Measurements from ENCODE around the gene UTF1.

DNA sequence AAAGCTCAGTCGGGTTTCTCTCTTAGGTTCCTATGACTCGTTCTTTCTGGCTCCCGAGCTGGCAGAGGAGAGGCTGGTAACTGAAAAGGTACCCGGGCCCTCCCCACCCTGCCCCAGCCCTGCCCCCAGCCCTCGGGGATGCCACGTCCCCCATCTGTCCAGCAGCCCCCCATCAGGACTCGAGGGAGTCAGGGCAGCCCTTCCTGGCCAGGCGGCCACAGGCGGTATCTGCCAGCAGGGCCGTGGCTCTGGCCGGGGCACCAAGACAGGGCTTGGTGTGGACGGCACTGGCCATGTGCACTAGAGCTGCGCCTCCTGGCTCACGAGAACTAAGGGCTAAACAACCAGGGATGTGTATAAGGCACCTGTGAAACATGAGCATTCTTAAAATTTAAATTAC is 40.3 kb upstream of the UTF1 start:
- TF ChIP-seq MYBL2 (IDR thresholded peaks at IDR 0.05; ENCODE audit: low read depth) = no peak
- no peak for TF ChIP-seq MYBL2 (CRISPR knock-in tag; IDR thresholded peaks at IDR 0.05; ENCODE audit: borderline replicate concordance)
- TF ChIP-seq EP300 (IDR thresholded peaks at IDR 0.05; ENCODE audit: low read length) = no peak
- no peak for TF ChIP-seq POLR2A (conservative IDR thresholded peaks at IDR 0.05)
- TF ChIP-seq, protein P1, sequence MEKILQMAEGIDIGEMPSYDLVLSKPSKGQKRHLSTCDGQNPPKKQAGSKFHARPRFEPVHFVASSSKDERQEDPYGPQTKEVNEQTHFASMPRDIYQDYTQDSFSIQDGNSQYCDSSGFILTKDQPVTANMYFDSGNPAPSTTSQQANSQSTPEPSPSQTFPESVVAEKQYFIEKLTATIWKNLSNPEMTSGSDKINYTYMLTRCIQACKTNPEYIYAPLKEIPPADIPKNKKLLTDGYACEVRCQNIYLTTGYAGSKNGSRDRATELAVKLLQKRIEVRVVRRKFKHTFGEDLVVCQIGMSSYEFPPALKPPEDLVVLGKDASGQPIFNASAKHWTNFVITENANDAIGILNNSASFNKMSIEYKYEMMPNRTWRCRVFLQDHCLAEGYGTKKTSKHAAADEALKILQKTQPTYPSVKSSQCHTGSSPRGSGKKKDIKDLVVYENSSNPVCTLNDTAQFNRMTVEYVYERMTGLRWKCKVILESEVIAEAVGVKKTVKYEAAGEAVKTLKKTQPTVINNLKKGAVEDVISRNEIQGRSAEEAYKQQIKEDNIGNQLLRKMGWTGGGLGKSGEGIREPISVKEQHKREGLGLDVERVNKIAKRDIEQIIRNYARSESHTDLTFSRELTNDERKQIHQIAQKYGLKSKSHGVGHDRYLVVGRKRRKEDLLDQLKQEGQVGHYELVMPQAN (IDR thresholded peaks at IDR 0.05; ENCODE audit: borderline replicate concordance) = no peak
- no peak for TF ChIP-seq NFE2L1 (tag; IDR thresholded peaks at IDR 0.05; ENCODE audit: borderline replicate concordance, low read depth)
- TF ChIP-seq, protein P2, sequence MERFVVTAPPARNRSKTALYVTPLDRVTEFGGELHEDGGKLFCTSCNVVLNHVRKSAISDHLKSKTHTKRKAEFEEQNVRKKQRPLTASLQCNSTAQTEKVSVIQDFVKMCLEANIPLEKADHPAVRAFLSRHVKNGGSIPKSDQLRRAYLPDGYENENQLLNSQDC (CRISPR knock-in tag; IDR thresholded peaks at IDR 0.05) = no peak
- TF ChIP-seq, protein P3, sequence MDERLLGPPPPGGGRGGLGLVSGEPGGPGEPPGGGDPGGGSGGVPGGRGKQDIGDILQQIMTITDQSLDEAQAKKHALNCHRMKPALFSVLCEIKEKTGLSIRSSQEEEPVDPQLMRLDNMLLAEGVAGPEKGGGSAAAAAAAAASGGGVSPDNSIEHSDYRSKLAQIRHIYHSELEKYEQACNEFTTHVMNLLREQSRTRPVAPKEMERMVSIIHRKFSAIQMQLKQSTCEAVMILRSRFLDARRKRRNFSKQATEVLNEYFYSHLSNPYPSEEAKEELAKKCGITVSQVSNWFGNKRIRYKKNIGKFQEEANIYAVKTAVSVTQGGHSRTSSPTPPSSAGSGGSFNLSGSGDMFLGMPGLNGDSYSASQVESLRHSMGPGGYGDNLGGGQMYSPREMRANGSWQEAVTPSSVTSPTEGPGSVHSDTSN (CRISPR knock-in tag; IDR thresholded peaks at IDR 0.05; ENCODE audit: low read depth) = no peak
- TF ChIP-seq, protein P3 (tag; conservative IDR thresholded peaks at IDR 0.05; ENCODE audit: low read depth) = no peak
- TF ChIP-seq U2AF1 (optimal IDR thresholded peaks at IDR 0.05; ENCODE audit: low read depth, low read length) = no peak
- TF ChIP-seq DPF2 (IDR thresholded peaks at IDR 0.05) = no peak
- no peak for TF ChIP-seq TFAM (CRISPR knock-in tag; conservative IDR thresholded peaks at IDR 0.05)
- TF ChIP-seq STAG1 (CRISPR knock-in tag; IDR thresholded peaks at IDR 0.05; ENCODE audit: borderline replicate concordance) = no peak
- TF ChIP-seq NRF1 (conservative IDR thresholded peaks at IDR 0.05 in 1 of 2, IDR thresholded peaks at IDR 0.05 in 1 of 2) = no peak

Data from K562 (cell line).